Calu3 (cell line): ENCODE data around the gene PTPN9. TPM values are rescaled to one million over a fixed set of nuclear protein-coding genes. Genes with fewer than 3 reads are reported as not detected.

Source experiments
- BruUV-seq: library from RNA; stranded (reverse); fragments of 400-500 nt; replicated peaks from 2 replicates; lab custom pipeline; 2021; lab: Mats Ljungman, UMichigan
- CTCF ChIA-PET: fragments of 300-600 bp; sonication (Branson Sonifier 250); formaldehyde crosslinking; loops from one replicate; lab custom pipeline; 2022; ENCODE audit warnings: antibody characterized with exemption; lab: Charles Lee
- DNase-seq: peaks from one replicate; pipeline ENCODE4 v3.0.0; 2022
- H3K27ac Mint-ChIP-seq: one replicate; pipeline ENCODE4 v1.8.0; 2022; ENCODE audit warnings: mixed read lengths; ENCODE audit not compliant: unreplicated experiment
- H3K27me3 Mint-ChIP-seq: one replicate; pipeline ENCODE4 v1.8.0; 2022; ENCODE audit warnings: mixed read lengths; ENCODE audit not compliant: unreplicated experiment
- H3K36me3 Mint-ChIP-seq: one replicate; pipeline ENCODE4 v1.8.0; 2022; ENCODE audit warnings: mild to moderate bottlenecking, moderate library complexity, mixed read lengths; ENCODE audit not compliant: insufficient read depth, unreplicated experiment
- H3K4me1 Mint-ChIP-seq: one replicate; pipeline ENCODE4 v1.8.0; 2022; ENCODE audit warnings: mild to moderate bottlenecking, low read depth, mixed read lengths; ENCODE audit not compliant: unreplicated experiment
- H3K4me3 Mint-ChIP-seq: one replicate; pipeline ENCODE4 v1.8.0; 2022; ENCODE audit warnings: mild to moderate bottlenecking, low read depth, moderate library complexity, mixed read lengths; ENCODE audit not compliant: unreplicated experiment
- H3K9me3 Mint-ChIP-seq: one replicate; pipeline ENCODE4 v1.8.0; 2022; ENCODE audit warnings: low read depth, mixed read lengths; ENCODE audit not compliant: unreplicated experiment
- intact Hi-C: fragments of 100-400 bp; cut with micrococcal nuclease; formaldehyde crosslinking; loops from one replicate; pipeline ENCODE4 v1.10.0; 2022; ENCODE audit not compliant: unreplicated experiment
- total RNA-seq: library from RNA; stranded (reverse); gene quantifications from 2 replicates; pipeline ENCODE4 v1.2.3, GENCODE V29; 2022
- TF ChIP-seq, protein P1 (sequence below): fragments of 200-600 bp; IDR thresholded peaks from one replicate; pipeline ENCODE4 v1.8.0; 2022; ENCODE audit warnings: antibody characterized with exemption; ENCODE audit not compliant: unreplicated experiment

PTPN9 gene
- total RNA-seq, 1 experiment from 2014 or later: 30.8 TPM

DNA sequence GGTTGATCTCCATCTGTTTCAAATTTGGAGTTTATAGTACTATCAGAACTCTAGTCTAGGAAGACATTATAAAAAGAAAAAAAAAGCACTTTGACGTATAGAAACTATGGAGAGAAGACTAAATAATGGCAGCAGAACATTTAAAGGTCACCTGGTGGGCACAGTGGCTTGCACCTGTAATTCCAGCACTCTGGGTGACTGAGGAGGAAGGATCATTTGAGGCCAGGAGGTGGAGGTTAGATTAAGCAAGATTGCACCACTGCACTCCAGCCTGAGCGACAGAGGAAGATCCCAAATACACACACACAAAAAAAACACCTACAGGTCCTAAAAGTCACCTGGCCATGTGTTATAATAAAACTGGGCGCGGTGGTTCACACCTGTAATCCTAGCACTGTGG is 141.4 kb downstream of the PTPN9 start:
- no peak overlapping the region for H3K27ac Mint-ChIP-seq
- CTCF ChIA-PET: no interaction called here
- H3K27me3 Mint-ChIP-seq: no peaks in the 10 kb centered on the region
- H3K4me3 Mint-ChIP-seq: no peak overlapping the region
- no peaks in the 10 kb centered on the region for H3K9me3 Mint-ChIP-seq
- DNase-seq: no peak
- TF ChIP-seq, protein P1, sequence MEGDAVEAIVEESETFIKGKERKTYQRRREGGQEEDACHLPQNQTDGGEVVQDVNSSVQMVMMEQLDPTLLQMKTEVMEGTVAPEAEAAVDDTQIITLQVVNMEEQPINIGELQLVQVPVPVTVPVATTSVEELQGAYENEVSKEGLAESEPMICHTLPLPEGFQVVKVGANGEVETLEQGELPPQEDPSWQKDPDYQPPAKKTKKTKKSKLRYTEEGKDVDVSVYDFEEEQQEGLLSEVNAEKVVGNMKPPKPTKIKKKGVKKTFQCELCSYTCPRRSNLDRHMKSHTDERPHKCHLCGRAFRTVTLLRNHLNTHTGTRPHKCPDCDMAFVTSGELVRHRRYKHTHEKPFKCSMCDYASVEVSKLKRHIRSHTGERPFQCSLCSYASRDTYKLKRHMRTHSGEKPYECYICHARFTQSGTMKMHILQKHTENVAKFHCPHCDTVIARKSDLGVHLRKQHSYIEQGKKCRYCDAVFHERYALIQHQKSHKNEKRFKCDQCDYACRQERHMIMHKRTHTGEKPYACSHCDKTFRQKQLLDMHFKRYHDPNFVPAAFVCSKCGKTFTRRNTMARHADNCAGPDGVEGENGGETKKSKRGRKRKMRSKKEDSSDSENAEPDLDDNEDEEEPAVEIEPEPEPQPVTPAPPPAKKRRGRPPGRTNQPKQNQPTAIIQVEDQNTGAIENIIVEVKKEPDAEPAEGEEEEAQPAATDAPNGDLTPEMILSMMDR: no peak
- H3K36me3 Mint-ChIP-seq: peaks cover 52% of the 10 kb centered on the region
- H3K4me1 Mint-ChIP-seq: no peaks in the 10 kb centered on the region
- intact Hi-C loops: no loop called here
- BruUV-seq: no TSS peak

DNA sequence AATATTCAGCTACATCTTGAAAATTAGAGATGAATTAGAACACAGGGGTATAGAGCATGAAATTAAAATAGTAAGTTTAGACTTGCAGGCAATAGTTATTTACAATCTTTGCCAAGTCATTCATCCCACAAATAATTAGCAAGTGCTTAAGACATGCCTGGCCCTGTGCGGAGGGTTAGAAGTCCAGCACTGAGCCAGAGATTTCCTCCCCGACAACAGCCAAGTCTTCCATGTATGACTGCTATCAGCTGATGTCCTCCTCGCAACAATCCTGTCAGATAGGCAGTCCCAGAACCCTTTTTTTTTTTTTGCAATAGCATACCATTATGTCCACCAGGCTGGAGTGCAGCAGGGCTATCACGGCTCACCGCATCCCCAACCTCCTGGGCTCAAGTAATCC is 142.2 kb downstream of the PTPN9 start:
- TF ChIP-seq, protein P1: no peak
- Mint-ChIP-seq H3K36me3 (peaks cover 52% of the 10 kb centered on the region), H3K27ac (no peak overlapping the region), H3K4me3 (no peak overlapping the region), H3K27me3 (no peaks in the 10 kb centered on the region), H3K4me1 (no peaks in the 10 kb centered on the region), H3K9me3 (no peaks in the 10 kb centered on the region)
- intact Hi-C loops: no loop called here
- DNase-seq: no peak
- CTCF ChIA-PET: no interaction called here
- BruUV-seq: no TSS peak

DNA sequence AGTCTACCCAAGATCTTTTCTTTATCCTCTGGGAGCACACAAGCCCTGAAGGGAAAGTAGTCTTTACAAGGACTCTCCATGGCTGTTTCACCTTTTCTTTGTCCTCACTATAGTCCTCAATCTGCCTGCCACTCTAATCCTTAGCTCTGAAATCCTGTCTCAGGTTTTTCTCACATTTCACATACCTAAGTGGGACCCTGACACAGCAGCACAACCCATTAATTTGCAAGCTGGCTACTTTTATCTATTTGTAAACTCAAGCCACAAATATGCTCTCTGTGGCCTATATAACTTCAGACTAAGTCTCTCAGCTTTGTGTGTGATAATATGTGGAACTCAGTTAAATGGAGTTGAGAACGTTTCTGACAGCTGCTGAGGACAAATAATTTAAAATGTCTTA is 147.4 kb downstream of the PTPN9 start:
- intact Hi-C loops: no loop called here
- Mint-ChIP-seq H3K27ac (no peak overlapping the region), H3K4me1 (no peaks in the 10 kb centered on the region), H3K27me3 (no peaks in the 10 kb centered on the region), H3K36me3 (peaks cover 57% of the 10 kb centered on the region), H3K4me3 (no peak overlapping the region), H3K9me3 (no peaks in the 10 kb centered on the region)
- TF ChIP-seq, protein P1: no peak
- CTCF ChIA-PET: interaction anchor here (1.0 kb wide), 1 partner anchor 8 kb away, joined by 3 read pairs; no protein-coding TSS in a partner anchor
- no TSS peak for BruUV-seq
- DNase-seq: no peak

DNA sequence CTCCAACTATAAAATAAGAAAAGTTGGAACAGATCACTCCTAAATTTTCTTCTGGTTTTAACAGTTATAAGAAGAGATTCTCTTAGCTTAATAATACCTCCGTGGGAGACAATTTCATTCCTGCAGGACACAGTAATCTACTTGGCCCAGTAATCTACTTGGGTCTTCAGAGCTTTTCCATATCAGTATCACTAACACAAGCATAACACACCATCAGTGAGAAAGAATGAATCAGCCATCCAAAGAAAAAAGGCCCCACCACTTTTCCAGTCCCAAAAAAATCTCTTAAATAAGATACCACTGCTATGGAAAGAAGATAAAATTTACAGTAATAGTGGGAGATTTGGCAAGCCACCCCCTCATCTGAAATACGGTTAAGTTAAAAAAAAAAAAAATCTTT is 147.8 kb downstream of the PTPN9 start:
- Mint-ChIP-seq H3K27ac (no peak overlapping the region), H3K4me3 (no peak overlapping the region), H3K36me3 (peaks cover 53% of the 10 kb centered on the region), H3K27me3 (no peaks in the 10 kb centered on the region), H3K9me3 (no peaks in the 10 kb centered on the region), H3K4me1 (no peaks in the 10 kb centered on the region)
- CTCF ChIA-PET: interaction anchor here (1.0 kb wide), 1 partner anchor 8 kb away, joined by 3 read pairs; no protein-coding TSS in a partner anchor
- TF ChIP-seq, protein P1: no peak
- no TSS peak for BruUV-seq
- no peak for DNase-seq
- intact Hi-C loops: no loop called here
